Cardiac fibroblast (primary cell): Measurements from ENCODE around the gene CCSER1.
"Not testable (repeated sequence)": the region's sequence is repeated elsewhere in the genome, so short reads cannot be mapped to it uniquely, and the experiment has no call there.

ENCODE experiments used
- DNase-seq, 2 donors: peaks; one replicate each; pipeline versions ENCODE4 v3.0.0 to v3.0.0-alpha.2; 2010; ENCODE audit warnings: low read depth in 2 of 2
- H3K4me3 ChIP-seq, 2 donors: replicated peaks in 1 of 2; 1 replicate in 1 of 2; 2 replicates in 1 of 2; pipeline ENCODE4 v1.5.1; 2011; ENCODE audit warnings: low read depth in 2 of 2, low read length in 2 of 2, mild to moderate bottlenecking in 2 of 2, moderate library complexity in 1 of 2
- TF ChIP-seq, protein P1 (sequence below): IDR thresholded peaks from one replicate; pipeline ENCODE4 v1.5.1; 2011; ENCODE audit warnings: low read depth, mild to moderate bottlenecking, low read length, inconsistent platforms

Gene CCSER1

DNA sequence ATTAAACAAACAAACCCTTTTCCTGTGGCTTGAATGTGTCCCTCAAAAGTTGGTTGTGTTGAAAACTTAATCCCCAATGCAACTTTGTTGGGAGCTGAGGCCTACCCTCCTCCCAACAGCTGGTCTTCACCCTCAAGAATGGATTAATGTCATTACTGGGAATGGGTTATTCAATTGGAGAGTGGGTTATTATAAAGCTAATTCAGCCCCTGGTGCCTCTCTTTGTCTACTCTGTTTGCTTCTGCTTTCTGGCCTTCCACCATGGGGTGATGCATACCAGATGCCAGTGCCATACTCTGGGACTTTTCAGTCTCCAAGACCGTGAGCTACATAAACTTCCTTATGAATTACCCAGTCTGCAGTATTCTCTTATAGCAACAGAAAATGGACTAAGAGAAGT lies 706.5 kb downstream of the CCSER1 start:
- H3K4me3 ChIP-seq: no peak overlapping the region
- TF ChIP-seq, protein P1, sequence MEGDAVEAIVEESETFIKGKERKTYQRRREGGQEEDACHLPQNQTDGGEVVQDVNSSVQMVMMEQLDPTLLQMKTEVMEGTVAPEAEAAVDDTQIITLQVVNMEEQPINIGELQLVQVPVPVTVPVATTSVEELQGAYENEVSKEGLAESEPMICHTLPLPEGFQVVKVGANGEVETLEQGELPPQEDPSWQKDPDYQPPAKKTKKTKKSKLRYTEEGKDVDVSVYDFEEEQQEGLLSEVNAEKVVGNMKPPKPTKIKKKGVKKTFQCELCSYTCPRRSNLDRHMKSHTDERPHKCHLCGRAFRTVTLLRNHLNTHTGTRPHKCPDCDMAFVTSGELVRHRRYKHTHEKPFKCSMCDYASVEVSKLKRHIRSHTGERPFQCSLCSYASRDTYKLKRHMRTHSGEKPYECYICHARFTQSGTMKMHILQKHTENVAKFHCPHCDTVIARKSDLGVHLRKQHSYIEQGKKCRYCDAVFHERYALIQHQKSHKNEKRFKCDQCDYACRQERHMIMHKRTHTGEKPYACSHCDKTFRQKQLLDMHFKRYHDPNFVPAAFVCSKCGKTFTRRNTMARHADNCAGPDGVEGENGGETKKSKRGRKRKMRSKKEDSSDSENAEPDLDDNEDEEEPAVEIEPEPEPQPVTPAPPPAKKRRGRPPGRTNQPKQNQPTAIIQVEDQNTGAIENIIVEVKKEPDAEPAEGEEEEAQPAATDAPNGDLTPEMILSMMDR: no peak
- no peak for DNase-seq

DNA sequence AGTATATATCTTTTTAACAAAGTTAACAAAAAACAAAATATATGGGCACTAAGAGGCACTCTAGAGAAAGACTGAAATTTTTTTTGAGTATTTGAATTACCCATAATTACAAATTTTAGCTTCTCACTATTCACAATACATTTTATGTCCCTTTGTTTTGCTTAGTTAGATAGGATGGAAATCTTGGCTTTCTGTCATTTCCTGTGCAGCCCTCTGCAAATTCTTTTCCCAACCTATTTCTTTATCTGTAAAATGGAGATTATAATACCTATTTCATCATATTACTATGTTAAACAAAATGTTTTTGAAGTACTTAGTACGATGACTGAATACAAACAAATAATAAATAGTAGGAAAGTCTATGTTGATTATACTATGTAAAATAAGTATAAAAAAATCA lies 710.0 kb downstream of the CCSER1 start:
- no peak overlapping the region for H3K4me3 ChIP-seq
- DNase-seq: peak in 1 of 2 donors; percentile 17
- TF ChIP-seq, protein P1: no peak

DNA sequence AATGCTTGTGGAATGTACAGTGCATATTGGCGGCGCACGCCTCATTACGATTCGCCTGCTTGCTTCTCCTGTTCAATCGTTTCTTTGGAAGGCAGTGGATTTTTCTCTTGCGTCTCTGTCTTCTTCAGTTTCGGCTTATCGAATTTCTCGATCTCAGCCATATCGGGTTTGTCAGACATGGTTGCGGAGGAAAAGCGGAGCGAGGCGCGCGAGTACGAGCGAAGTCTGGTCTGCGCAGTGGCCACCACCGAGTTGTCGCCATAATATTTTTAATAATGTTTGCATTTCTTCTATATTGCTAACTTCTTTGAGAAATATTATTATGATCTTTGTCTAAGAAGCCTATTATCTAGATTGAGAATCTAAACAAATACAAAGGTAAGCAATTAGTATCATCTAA lies 711.7 kb downstream of the CCSER1 start:
- not testable (repeated sequence) for H3K4me3 ChIP-seq, DNase-seq

DNA sequence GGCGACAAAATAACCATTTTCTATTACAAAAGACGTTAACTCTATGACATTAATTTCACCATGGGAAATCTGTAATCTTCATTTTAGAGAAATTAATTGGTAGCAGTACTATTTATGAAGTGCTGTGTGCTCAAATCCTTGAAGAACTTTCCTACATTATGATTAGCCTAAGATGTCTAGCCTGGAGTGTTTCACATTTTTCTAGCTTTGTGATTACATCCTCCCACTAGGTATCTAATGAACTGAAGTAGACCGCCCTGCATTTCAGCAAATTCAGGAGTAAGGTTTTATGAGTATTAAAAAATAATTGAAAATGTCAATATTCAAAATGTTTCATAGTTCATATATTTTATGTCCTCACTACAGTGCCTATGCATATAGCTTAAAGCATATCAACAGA lies 713.1 kb downstream of the CCSER1 start:
- TF ChIP-seq, protein P1: no peak
- no peak for DNase-seq
- no peak overlapping the region for H3K4me3 ChIP-seq

DNA sequence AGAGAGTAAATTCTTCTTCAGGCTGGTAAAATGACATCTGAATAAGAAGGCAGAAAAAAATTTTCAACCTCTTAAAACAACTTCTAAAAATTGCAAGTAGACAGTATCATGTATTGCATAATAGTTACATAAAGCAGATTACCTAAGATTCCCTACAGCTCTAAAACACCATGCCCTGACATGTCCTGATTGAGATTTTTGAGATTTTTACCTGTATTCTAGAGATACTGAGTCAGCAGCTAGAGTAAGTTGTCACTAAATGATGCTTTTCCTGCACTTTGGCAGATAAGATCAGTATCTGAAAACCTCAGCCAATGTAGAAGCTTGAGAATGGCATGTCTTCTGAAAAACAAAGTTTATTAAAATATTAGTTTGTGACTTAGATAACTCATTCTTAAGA lies 713.6 kb downstream of the CCSER1 start:
- no peak overlapping the region for H3K4me3 ChIP-seq
- TF ChIP-seq, protein P1: no peak
- peak in 1 of 2 donors; percentile 1 for DNase-seq

DNA sequence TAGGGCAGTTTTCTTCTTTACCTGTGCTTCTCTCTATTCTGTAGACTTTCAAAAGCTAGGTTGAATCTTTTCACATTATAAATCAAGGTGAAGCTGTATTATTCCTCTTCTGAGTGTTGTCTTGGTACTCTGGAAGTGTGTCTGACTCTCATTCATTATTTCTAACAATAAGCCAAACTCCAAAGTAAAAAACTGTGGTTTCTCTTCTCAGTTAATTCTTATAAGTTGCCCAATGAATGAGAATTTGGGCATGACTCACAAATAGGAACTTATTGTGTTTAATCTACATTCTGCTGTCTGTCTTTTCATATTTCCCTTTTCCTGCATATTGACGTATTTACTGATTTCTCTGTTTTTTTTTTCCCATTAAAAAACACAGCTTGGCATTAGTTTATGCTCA lies 714.5 kb downstream of the CCSER1 start:
- TF ChIP-seq, protein P1: no peak
- peak; percentile 24 to 47 for DNase-seq
- no peak overlapping the region for H3K4me3 ChIP-seq

DNA sequence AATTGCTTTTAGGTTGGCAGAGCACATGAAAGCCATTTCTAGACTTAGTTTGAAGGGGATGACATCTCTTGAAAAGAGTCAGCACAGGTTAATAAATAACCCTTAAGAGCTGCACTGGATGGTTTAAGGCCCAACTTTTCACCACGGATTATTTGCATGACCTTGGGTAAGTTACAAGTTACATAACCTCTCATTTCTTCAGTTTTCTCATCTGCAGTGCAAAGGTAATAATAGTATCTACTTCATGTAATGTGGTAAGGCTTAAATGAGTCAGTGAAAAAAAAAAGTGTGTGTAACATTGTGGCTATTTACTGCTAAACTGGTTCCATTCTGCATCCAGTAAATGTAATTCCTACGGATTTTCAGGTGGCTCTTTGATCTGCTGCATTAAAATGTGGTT lies 715.8 kb downstream of the CCSER1 start:
- no peak overlapping the region for H3K4me3 ChIP-seq
- TF ChIP-seq, protein P1: no peak
- no peak for DNase-seq
